ENCODE results near the gene GALNTL6. TPM values are rescaled to one million over a fixed set of nuclear protein-coding genes. Genes with fewer than 3 reads are reported as not detected.

GALNTL6 gene
- total and polyA plus RNA-seq, 2 donors (not counting 3 experiments of a cell fraction or from before 2014, with no cell fraction given), result not detected

DNA sequence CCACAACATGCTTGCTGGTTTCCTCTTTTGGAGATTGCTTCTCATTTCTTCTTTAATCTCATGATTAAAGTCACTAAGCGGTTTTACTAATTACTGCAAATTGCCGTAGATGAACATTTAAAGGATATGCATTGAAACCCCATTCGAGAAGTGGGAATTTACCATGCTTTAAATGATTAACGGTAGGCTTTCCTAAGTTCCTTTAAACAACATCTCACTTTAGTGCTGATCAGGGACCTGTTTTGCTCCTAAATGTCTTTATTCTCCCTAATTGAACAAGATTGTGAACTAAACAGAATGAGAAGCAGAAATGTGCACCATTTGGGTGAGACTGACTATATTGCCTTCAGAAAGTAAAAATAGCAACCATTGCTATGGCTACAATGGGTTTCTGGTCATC, 430.3 kb downstream of the GALNTL6 start:
- H3K4me2 ChIP-seq (ENCODE audit: insufficient read depth, low read length), result no peak overlapping the region
- H3K27ac ChIP-seq (ENCODE audit: insufficient read depth, low read depth, low read length), result no peak overlapping the region
- H2AFZ ChIP-seq (ENCODE audit: low read depth, low read length), result no peak overlapping the region
- H3K4me3 ChIP-seq (replicated peaks in 1 of 3; ENCODE audit: insufficient read depth in 1 of 3, low read depth in 1 of 3, low read length in 3 of 3), result no peak overlapping the region
- H3K9ac ChIP-seq (replicated peaks; ENCODE audit: extremely low read depth, insufficient read depth, low read length), result no peak overlapping the region
- H3K36me3 ChIP-seq (ENCODE audit: control insufficient read depth in 2 of 2, extremely low read depth in 1 of 2, insufficient read depth in 2 of 2, low read length in 2 of 2), result no peaks in the 10 kb centered on the region
- no peak for DNase-seq (ENCODE audit: low read depth, low spot score)
- FAIRE-seq, result no peak
- ChIA-PET POLR2A (no interaction called here), CTCF (no interaction called here)
- no TSS peak for BruUV-seq (replicated peaks)
- intact Hi-C loops (cut with micrococcal nuclease), result no loop called here
- peaks cover 2% of the 10 kb centered on the region for H3K9me3 ChIP-seq (replicated peaks; ENCODE audit: control insufficient read depth, insufficient read depth, low read length)
- H3K4me1 ChIP-seq (ENCODE audit: control insufficient read depth, extremely low read depth, insufficient read depth, low read length), result no peaks in the 10 kb centered on the region
- no peaks in the 10 kb centered on the region for H3K27me3 ChIP-seq (ENCODE audit: control insufficient read depth in 2 of 2, insufficient read depth in 2 of 2, low read length in 2 of 2)
- H3K9me1 ChIP-seq (replicated peaks; ENCODE audit: control insufficient read depth, extremely low read depth, insufficient read depth, low read length), result no peaks in the 10 kb centered on the region
- TF ChIP-seq FOS (IDR thresholded peaks at IDR 0.05; ENCODE audit: borderline replicate concordance, insufficient read depth, low read length) (no peak), JUN (IDR thresholded peaks at IDR 0.05; ENCODE audit: borderline replicate concordance, insufficient read depth, insufficient read length, low read depth) (no peak), POLR2A (IDR thresholded peaks at IDR 0.05; ENCODE audit: low read depth, low read length) (no peak), POLR2AphosphoS5 (IDR thresholded peaks at IDR 0.05; ENCODE audit: insufficient read depth, low read depth, low read length) (no peak), MYC (IDR thresholded peaks at IDR 0.05; ENCODE audit: low read depth, low read length) (no peak), GATA2 (IDR thresholded peaks at IDR 0.05; ENCODE audit: insufficient read depth, insufficient read length, low read depth, low read length) (no peak)
- TF ChIP-seq, protein P1, sequence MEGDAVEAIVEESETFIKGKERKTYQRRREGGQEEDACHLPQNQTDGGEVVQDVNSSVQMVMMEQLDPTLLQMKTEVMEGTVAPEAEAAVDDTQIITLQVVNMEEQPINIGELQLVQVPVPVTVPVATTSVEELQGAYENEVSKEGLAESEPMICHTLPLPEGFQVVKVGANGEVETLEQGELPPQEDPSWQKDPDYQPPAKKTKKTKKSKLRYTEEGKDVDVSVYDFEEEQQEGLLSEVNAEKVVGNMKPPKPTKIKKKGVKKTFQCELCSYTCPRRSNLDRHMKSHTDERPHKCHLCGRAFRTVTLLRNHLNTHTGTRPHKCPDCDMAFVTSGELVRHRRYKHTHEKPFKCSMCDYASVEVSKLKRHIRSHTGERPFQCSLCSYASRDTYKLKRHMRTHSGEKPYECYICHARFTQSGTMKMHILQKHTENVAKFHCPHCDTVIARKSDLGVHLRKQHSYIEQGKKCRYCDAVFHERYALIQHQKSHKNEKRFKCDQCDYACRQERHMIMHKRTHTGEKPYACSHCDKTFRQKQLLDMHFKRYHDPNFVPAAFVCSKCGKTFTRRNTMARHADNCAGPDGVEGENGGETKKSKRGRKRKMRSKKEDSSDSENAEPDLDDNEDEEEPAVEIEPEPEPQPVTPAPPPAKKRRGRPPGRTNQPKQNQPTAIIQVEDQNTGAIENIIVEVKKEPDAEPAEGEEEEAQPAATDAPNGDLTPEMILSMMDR (IDR thresholded peaks at IDR 0.05; ENCODE audit: extremely low read depth in 1 of 2, insufficient read depth in 1 of 2, low read depth in 1 of 2, low read length in 2 of 2), result no peak
- dilution Hi-C loops (cut with MboI; ENCODE audit: extremely low pct_ligation_motif_present, low sequenced_read_pairs), result no loop called here
- H4K20me1 ChIP-seq (replicated peaks; ENCODE audit: control insufficient read depth, extremely low read depth, insufficient read depth, low read length), result no peaks in the 10 kb centered on the region
- no peaks in the 10 kb centered on the region for H3K79me2 ChIP-seq (ENCODE audit: control insufficient read depth, insufficient read depth, low read length)

DNA sequence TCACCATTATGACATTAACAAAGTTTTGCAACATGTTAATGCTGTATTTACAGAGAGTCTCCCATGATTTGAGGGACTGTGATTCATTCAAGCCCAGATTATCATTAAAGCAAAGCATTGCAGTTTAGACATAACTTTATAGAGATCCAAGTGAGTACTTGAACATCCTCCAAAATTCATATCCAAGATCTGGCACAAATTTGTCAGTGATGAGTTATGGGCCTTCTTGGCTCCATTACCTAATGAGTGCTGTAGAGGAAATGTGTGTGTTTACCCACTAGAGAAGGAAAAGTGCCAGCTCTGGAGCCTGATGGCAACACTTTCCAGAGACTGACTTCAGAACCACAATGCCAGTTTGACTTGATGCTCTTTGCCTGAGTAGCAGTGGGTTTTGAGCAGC, 432.3 kb downstream of the GALNTL6 start:
- H3K27ac ChIP-seq (ENCODE audit: insufficient read depth, low read depth, low read length), result no peak overlapping the region

More for the DNA sequence above, 432.3 kb downstream of the GALNTL6 start:
- POLR2A ChIA-PET, result no interaction called here
- no peak for TF ChIP-seq GATA2 (IDR thresholded peaks at IDR 0.05; ENCODE audit: insufficient read depth, insufficient read length, low read depth, low read length)
- no peak for TF ChIP-seq EZH2 (IDR thresholded peaks at IDR 0.05; ENCODE audit: borderline replicate concordance, low read depth, low read length, severe bottlenecking)
- TF ChIP-seq, protein P1 (IDR thresholded peaks at IDR 0.05; ENCODE audit: extremely low read depth in 1 of 2, insufficient read depth in 1 of 2, low read depth in 1 of 2, low read length in 2 of 2), result no peak
- TF ChIP-seq POLR2AphosphoS5 (IDR thresholded peaks at IDR 0.05; ENCODE audit: insufficient read depth, low read depth, low read length), result no peak
- no peak for TF ChIP-seq FOS (IDR thresholded peaks at IDR 0.05; ENCODE audit: borderline replicate concordance, insufficient read depth, low read length)
- TF ChIP-seq, protein P2, sequence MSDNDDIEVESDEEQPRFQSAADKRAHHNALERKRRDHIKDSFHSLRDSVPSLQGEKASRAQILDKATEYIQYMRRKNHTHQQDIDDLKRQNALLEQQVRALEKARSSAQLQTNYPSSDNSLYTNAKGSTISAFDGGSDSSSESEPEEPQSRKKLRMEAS (IDR thresholded peaks at IDR 0.05; ENCODE audit: insufficient read depth, insufficient read length), result no peak
- no peak for TF ChIP-seq MYC (IDR thresholded peaks at IDR 0.05; ENCODE audit: low read depth, low read length)
- TF ChIP-seq JUN (IDR thresholded peaks at IDR 0.05; ENCODE audit: borderline replicate concordance, insufficient read depth, insufficient read length, low read depth), result no peak
- TF ChIP-seq POLR2A (IDR thresholded peaks at IDR 0.05; ENCODE audit: low read depth, low read length), result no peak
- Histone ChIP-seq H3K4me1 (ENCODE audit: control insufficient read depth, extremely low read depth, insufficient read depth, low read length) (no peaks in the 10 kb centered on the region), H3K9ac (replicated peaks; ENCODE audit: extremely low read depth, insufficient read depth, low read length) (no peak overlapping the region), H3K4me3 (replicated peaks in 1 of 3; ENCODE audit: insufficient read depth in 1 of 3, low read depth in 1 of 3, low read length in 3 of 3) (no peak overlapping the region), H3K4me2 (ENCODE audit: insufficient read depth, low read length) (no peak overlapping the region), H3K27me3 (ENCODE audit: control insufficient read depth in 2 of 2, insufficient read depth in 2 of 2, low read length in 2 of 2) (no peaks in the 10 kb centered on the region), H2AFZ (ENCODE audit: low read depth, low read length) (no peak overlapping the region), H3K9me1 (replicated peaks; ENCODE audit: control insufficient read depth, extremely low read depth, insufficient read depth, low read length) (no peaks in the 10 kb centered on the region), H3K79me2 (ENCODE audit: control insufficient read depth, insufficient read depth, low read length) (no peaks in the 10 kb centered on the region), H4K20me1 (replicated peaks; ENCODE audit: control insufficient read depth, extremely low read depth, insufficient read depth, low read length) (no peaks in the 10 kb centered on the region), H3K36me3 (ENCODE audit: control insufficient read depth in 2 of 2, extremely low read depth in 1 of 2, insufficient read depth in 2 of 2, low read length in 2 of 2) (no peaks in the 10 kb centered on the region), H3K9me3 (replicated peaks; ENCODE audit: control insufficient read depth, insufficient read depth, low read length) (peaks cover 4% of the 10 kb centered on the region)
- FAIRE-seq (no peak), DNase-seq (ENCODE audit: low read depth, low spot score) (no peak)
- intact Hi-C loops (cut with micrococcal nuclease), result no loop called here
- no TSS peak for BruUV-seq (replicated peaks)
- CTCF ChIA-PET, result no interaction called here
- dilution Hi-C loops (cut with MboI; ENCODE audit: extremely low pct_ligation_motif_present, low sequenced_read_pairs), result no loop called here

Data from endothelial cell of umbilical vein (primary cell).